CD4-positive, alpha-beta T cell treated with Interleukin-12 subunit alpha and Interleukin-12 subunit beta, for 1 hour (primary cell): ENCODE results near the gene RRAGA.
"Not testable (repeated sequence)": the region's sequence is repeated elsewhere in the genome, so short reads cannot be mapped to it uniquely, and the experiment has no call there.

Experiments
- DNase-seq: peaks from one replicate; pipeline ENCODE4 v3.0.0-alpha.2; 2020

RRAGA gene

GRCh38 chr9:19087106-19088000 is 38.1 kb downstream of the RRAGA start:
- no peak for DNase-seq

- DNase-seq = not testable (repeated sequence)
These were observed 48.2 kb downstream of the RRAGA start for GRCh38 chr9:19097431-19097830.
